Measurements from ENCODE around the gene MAPKAP1. TPM values are rescaled to one million over a fixed set of nuclear protein-coding genes. Genes with fewer than 3 reads are reported as not detected.

Gene MAPKAP1
- polyA plus RNA-seq, 3 donors: 39.9 to 57.5 (median 44.1) TPM

- H3K4me2 ChIP-seq (replicated peaks; ENCODE audit: extremely low read depth, low read length, poor library complexity, severe bottlenecking): no peak overlapping the region
- intact Hi-C loops (cut with micrococcal nuclease): loop anchor here (2.0 to 10.0 kb wide), 5 partner anchors 695 to 1085 kb away; no protein-coding TSS in a partner anchor
- H3K9ac ChIP-seq (ENCODE audit: insufficient read depth, low read length, poor library complexity, severe bottlenecking): no peak overlapping the region
- peaks cover 27 to 33% (median 30%) of the 10 kb centered on the region in 3 donors for H3K27me3 Mint-ChIP-seq (ENCODE audit: low read depth in 3 of 3)
- H3K27ac ChIP-seq (ENCODE audit: low read depth in 1 of 2, low read length in 2 of 2): no peak overlapping the region
- no peak overlapping the region for H2AFZ ChIP-seq (ENCODE audit: insufficient read depth, low read depth, low read length, poor library complexity, severe bottlenecking)
- no peaks in the 10 kb centered on the region for H3K36me3 ChIP-seq (replicated peaks in 1 of 2; ENCODE audit: control insufficient read depth in 1 of 2, insufficient read depth in 2 of 2, low read length in 2 of 2)
- peaks cover 0 to 3% of the 10 kb centered on the region in 2 donors for H3K36me3 Mint-ChIP-seq
- peaks cover 20% of the 10 kb centered on the region for H3K4me1 Mint-ChIP-seq
- no peaks in the 10 kb centered on the region for H3K79me2 ChIP-seq (ENCODE audit: insufficient read depth, low read length)
- peak in 2 of 3 donors; percentile 40 to 65 for DNase-seq
- TF ChIP-seq CTCF (IDR thresholded peaks at IDR 0.05): no peak
- no peaks in the 10 kb centered on the region for H3K9me3 ChIP-seq (replicated peaks in 1 of 2; ENCODE audit: control insufficient read depth in 1 of 2, insufficient read depth in 1 of 2, low read length in 2 of 2)
- peaks cover 0 to 6% (median 0%) of the 10 kb centered on the region in 7 donors for H3K9me3 Mint-ChIP-seq
- peaks cover 0 to 17% of the 10 kb centered on the region in 2 donors for H3K27me3 ChIP-seq (ENCODE audit: control insufficient read depth in 2 of 2, insufficient read depth in 2 of 2, low read length in 2 of 2)
- peaks cover 8 to 15% of the 10 kb centered on the region in 2 donors for H3K4me1 ChIP-seq (ENCODE audit: control insufficient read depth in 1 of 2, insufficient read depth in 2 of 2, low read length in 2 of 2)
- no peaks in the 10 kb centered on the region for H4K20me1 ChIP-seq (ENCODE audit: insufficient read depth, low read length)
- peak overlapping the region; percentile 67 to 69 for H3K4me3 Mint-ChIP-seq
- H3K27ac Mint-ChIP-seq: peak overlapping the region in 3 of 7 donors; percentile 44 to 76 (median 69)
- H3K4me3 ChIP-seq (replicated peaks in 1 of 3; ENCODE audit: low read depth in 2 of 3, low read length in 3 of 3): no peak overlapping the region
- WGBS (ENCODE audit: insufficient coverage): 87% methylated on average over 10 of the region's 13 CpGs
These were observed 297.1 kb downstream of the MAPKAP1 start for GRCh38 chr9:125409637-125410521.

- no peak overlapping the region for H3K9ac ChIP-seq (ENCODE audit: insufficient read depth, low read length, poor library complexity, severe bottlenecking)
- H3K27ac ChIP-seq (ENCODE audit: low read depth in 1 of 2, low read length in 2 of 2): no peak overlapping the region
- H3K4me3 ChIP-seq (replicated peaks in 1 of 3; ENCODE audit: low read depth in 2 of 3, low read length in 3 of 3): no peak overlapping the region
- Mint-ChIP-seq H3K4me3 (peak overlapping the region; percentile 73 to 86), H3K9me3 (peaks cover 0 to 6% (median 0%) of the 10 kb centered on the region in 7 donors), H3K4me1 (peaks cover 20% of the 10 kb centered on the region), H3K27ac (no peak overlapping the region), H3K27me3 (ENCODE audit: low read depth in 3 of 3) (peaks cover 24 to 33% (median 30%) of the 10 kb centered on the region in 3 donors), H3K36me3 (peaks cover 0 to 3% of the 10 kb centered on the region in 2 donors)
- no peaks in the 10 kb centered on the region for H4K20me1 ChIP-seq (ENCODE audit: insufficient read depth, low read length)
- no peak overlapping the region for H3K4me2 ChIP-seq (replicated peaks; ENCODE audit: extremely low read depth, low read length, poor library complexity, severe bottlenecking)
- no peak for TF ChIP-seq CTCF (IDR thresholded peaks at IDR 0.05)
- H3K79me2 ChIP-seq (ENCODE audit: insufficient read depth, low read length): no peaks in the 10 kb centered on the region
- peaks cover 8 to 15% of the 10 kb centered on the region in 2 donors for H3K4me1 ChIP-seq (ENCODE audit: control insufficient read depth in 1 of 2, insufficient read depth in 2 of 2, low read length in 2 of 2)
- H3K36me3 ChIP-seq (replicated peaks in 1 of 2; ENCODE audit: control insufficient read depth in 1 of 2, insufficient read depth in 2 of 2, low read length in 2 of 2): no peaks in the 10 kb centered on the region
- H3K9me3 ChIP-seq (replicated peaks in 1 of 2; ENCODE audit: control insufficient read depth in 1 of 2, insufficient read depth in 1 of 2, low read length in 2 of 2): no peaks in the 10 kb centered on the region
- DNase-seq: no peak
- intact Hi-C loops (cut with micrococcal nuclease): loop anchor here (2.0 to 10.0 kb wide), 5 partner anchors 696 to 1086 kb away; no protein-coding TSS in a partner anchor
- 89% methylated on average over 5 of the region's 20 CpGs for WGBS (ENCODE audit: insufficient coverage)
- no peak overlapping the region for H2AFZ ChIP-seq (ENCODE audit: insufficient read depth, low read depth, low read length, poor library complexity, severe bottlenecking)
- H3K27me3 ChIP-seq (ENCODE audit: control insufficient read depth in 2 of 2, insufficient read depth in 2 of 2, low read length in 2 of 2): peaks cover 0 to 17% of the 10 kb centered on the region in 2 donors
These were observed 297.8 kb downstream of the MAPKAP1 start for GRCh38 chr9:125409217-125409636.
